ENCODE data around the gene LYPD6.
"Not testable (repeated sequence)": the region's sequence is repeated elsewhere in the genome, so short reads cannot be mapped to it uniquely, and the experiment has no call there.

LYPD6 gene, protein sequence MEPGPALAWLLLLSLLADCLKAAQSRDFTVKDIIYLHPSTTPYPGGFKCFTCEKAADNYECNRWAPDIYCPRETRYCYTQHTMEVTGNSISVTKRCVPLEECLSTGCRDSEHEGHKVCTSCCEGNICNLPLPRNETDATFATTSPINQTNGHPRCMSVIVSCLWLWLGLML

DNA sequence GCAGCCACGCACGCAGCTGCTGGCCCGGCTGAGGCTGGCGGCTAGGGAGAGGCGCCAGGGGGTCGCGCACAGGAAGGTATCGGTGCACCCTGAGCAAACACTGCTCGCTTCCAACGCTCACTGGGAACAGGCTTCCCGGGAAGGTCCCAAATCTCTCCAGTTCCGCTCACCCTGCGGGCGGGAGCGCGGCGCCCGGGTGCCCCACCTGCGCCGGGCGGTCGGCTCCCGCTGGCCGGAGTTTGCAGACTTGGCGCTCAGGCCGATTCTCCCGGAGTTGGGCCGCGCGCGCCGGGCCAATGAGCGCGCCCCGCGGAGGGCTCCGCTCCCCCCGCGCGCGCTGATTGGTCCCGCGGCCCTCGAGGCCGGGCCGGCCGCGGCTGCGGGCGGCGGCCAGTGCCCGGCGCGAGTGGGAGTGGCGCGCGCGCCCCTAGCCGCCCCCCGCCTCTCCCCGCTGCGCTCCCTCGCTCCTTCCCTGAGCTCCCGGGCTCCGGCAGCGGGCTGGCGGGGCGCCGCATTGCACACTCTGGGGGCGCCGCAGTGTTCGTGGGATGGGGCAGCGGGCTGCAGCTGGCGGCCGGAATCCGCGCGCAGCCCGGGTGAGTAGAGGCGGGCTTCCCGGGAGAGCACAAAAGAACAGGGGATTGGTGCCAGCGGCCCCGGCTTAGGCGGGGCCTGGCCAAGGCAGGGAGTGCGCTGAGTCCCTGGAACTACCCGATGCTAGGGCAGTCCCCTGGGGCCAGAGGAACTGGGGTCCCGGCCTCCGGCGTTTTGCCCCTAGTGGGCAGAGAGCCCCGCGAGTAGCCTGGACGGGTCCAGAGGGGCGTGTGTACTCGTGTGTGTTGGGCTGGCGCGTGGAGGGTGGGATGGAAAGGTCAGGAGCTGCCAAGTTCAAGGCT, at the start of gene LYPD6:
Gene LYPD6 (plus strand): TSS at position 461 of the 896 bp plus-strand sequence. CDS start 107,122 bp downstream, outside the sequence.
- DNase-seq = no peak

DNA sequence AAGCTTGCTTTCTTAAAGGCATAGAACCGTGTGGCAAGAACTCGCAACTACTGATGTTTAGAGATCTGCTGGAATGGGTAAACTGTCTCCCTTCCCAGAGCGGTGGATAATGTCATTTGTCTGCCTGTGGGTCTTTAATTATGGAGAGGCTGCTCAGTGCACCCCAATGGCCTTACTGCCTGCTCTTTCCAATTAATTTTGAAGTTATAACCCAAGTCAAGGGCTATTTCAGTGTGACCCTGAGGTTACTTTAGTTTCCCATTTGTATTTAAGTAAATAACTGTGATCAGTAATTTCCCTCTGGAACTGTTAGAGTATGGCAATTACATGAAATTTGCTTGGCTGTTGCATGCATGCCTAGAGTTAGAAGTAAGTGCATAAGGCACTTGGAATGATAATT, 48.9 kb upstream of the LYPD6 start:
- DNase-seq = no peak

- DNase-seq = no peak
Measured at GRCh38 chr2:149290662-149291061, 39.7 kb upstream of the LYPD6 start.

DNA sequence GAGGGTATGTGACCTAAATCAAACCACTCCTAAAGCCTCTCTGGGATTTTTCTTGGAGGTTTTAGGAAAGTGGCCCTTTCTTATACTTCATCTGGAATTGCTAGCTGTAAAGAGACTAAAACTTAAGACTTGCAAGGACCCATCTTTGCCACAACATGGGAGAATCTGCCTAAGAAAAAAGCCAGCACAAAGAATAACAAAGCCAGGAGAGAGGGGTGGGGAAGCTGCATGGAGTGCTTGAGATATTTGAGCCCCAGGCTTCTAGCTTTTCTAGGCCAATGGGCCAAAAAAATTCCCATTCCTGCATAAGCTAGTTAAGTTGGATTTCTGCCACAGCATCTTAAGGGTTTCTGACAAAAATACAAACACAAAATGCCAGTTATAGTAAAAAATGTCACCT, 38.5 kb upstream of the LYPD6 start:
- no peak for DNase-seq

GRCh38 chr2:149296031-149296430, 34.4 kb upstream of the LYPD6 start:
- no peak for DNase-seq

DNA sequence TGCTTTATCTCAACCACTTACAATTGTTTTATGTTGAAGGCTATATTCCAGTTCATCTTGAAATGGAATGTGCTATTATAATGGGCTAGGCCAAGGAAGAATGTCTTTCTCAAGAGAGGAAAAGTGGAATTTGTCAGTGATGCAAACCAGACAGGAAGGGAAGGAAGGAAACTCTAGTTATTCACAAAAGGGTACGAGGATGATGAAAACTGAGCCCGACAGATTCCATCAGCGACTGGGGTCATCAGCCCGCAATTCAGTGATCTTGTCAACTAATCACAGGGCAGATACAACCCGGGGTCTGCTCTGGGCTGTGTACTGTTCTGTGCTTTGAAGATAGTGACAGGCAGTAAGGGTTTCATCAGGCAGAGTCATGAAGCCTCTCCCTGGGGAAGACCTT, 23.4 kb upstream of the LYPD6 start:
- no peak for DNase-seq

- DNase-seq = no peak
Measured at GRCh38 chr2:149310349-149310748, 20.0 kb upstream of the LYPD6 start.

DNA sequence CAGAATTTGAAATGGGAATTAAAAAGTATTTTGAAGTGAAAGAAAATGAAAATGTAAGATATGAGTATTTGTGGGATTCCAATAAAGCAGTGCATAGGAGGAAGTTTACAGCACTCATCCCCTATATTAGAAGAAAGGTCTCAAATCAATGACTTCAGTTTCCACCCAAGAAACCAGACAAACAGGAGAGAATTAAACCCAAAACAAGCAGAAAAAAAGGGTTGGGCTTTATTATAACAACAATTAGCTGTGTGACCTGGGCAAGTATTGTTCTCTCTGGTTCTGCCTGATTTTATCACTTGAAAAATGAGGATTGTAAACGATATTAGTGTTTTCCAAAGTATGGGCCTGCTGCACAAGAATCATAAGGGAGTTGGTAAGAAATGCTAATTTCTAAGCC, 18.3 kb upstream of the LYPD6 start:
- DNase-seq = no peak

DNA sequence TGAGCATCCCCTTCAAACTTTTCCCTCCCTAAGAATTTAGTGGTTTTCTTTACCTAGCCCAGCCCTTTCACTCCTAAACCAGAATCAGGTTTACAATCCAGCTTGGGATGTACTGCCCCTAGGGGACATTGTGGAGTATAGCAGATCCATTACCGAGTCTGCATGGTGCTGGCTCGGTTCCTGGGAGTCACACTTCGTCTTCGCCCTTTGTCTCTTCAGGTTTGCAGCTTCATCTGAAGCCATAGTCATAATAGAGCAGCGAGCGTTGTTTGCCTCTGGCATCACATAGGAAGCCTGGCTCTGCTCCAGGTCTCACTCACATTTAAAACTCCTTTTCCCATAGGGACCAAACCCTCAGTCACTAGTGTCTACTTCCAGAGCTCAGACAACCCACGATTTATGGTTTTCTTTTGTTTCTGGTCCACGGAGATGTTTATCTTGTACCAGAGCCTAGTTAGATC, 16.8 kb upstream of the LYPD6 start:
- peak in 1 of 2 donors; percentile 12 for DNase-seq

DNA sequence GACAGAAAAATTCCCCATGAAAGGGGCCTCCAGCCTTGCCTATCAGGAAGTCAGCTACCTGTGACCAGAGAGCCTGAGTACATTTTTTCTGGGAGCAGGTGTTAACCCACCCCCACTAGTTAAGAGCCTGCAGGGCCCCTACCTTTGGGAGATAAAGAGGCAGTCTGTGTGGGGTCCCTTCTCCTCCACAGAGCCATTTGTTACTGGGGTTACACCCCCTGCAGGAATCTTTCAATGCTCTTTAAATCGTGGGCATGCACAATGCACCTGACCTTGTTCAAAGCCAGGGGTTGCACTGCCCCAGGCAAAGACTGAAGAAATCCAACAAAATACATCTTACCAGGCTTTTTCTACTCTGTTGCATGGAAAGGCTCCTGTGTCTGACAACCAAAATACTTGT, 15.7 kb upstream of the LYPD6 start:
- no peak for DNase-seq

GRCh38 chr2:149315461-149315860, 14.9 kb upstream of the LYPD6 start:
- no peak for DNase-seq

DNA sequence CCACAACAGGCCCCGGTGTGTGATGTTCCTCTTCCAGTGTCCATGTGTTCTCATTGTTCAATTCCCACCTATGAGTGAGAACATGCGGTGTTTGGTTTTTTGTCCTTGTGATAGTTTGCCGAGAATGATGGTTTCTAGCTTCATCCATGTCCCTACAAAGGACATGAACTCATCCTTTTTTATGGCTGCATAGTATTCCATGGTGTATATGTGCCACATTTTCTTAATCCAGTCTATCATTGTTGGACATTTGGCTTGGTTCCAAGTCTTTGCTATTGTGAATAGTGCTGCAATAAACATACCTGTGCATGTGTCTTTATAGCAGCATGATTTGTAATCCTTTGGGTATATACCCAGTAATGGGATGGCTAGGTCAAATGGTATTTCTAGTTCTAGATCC, 11.8 kb upstream of the LYPD6 start:
- DNase-seq = not testable (repeated sequence)

GRCh38 chr2:149320362-149320761, 10.0 kb upstream of the LYPD6 start:
- no peak for DNase-seq

DNA sequence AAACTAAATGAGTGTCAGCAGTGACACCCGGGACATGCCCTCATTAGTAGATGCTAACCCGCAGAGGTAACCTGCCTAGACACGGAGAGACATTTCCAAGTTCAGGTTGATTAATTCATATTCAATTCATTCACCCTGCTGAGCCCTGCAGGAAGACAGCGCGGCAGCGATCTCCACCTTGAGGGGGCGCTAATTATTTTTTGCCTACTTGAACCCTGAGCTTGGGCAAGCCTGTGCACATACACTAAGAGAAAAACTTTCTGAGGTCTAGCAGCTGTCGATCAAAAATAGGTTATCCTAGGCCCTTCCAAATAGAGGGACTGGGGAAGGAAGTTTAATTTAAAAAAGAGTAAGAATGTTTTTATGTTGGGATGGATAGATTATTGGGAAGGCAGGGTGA, 1.3 kb upstream of the LYPD6 start:
- DNase-seq = no peak

GRCh38 chr2:149329489-149330126, 779 bp upstream of the LYPD6 start:
- no peak for DNase-seq

DNA sequence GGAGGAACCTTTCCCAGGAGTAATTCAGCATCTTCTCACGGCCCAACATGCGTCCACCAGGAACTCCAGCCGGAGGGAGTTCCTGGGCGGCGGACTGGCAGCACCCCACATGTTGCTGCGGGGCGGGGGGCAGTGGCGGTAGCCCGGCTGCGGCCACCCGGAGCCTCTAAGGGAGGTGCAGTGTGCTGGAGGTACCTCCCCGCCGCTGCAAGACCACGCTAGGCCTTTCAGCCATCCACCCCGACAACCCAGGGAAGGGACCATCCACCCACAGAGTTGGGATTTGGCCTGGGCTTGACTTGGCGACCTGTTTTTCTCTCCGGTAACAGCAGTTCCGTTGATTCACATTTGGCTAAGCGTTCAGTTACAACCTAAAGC, 625 bp downstream of the LYPD6 start:
- DNase-seq = no peak

DNA sequence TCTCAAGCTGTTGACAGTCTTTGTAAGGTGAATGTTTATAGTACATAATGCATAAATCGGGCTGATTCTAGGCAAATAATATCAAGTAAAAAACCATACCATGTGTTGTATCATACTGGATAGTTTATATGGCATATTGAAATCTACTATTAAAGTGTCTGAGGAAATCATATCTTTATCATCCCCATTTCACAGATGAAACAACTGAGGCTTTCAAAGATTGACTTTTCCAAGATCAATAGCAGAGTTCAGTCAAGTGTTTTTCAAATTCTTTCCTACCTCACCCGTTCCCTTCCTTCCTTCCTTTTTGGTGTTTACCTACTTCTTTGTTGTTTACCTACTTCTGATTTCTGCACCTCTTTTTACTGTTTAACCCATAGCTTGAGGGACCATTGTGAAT, 2.0 kb downstream of the LYPD6 start:
- DNase-seq = no peak

DNA sequence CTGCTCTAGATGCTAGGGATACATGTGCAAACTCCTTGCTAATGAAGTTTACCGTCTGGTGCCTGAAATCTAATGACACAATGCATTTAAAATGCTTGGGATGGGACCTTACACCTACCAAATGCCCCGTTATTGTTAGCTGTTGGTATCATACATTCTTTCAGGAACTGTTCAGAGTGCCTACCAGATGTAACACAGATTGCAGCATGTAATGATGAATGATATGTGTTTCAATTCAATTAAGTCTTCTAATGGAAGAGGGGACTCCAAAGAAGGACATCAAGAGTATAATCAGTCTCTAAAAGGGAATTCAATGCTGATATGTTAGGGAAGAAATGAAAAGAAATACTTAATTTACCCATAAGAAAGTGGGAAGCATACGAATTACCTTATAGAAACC, 3.2 kb downstream of the LYPD6 start:
- DNase-seq = no peak

DNA sequence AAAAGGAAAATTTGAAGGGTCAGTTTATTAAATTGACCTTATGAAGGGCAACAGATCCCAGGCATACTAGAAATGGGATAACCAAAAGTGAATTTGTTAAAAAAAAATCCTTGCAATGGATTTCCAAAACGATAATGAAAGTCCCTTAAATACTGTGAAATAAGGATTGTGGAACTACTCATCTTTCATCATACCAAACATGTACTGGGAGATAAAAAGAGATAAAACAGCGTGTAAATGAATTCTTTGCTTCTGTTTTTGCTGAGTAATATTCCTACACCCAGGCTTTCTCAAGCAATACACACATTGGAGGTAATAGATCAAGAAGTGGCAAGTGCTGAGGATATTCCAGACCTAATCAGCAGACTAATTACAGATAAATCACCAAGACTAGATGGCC, 3.8 kb downstream of the LYPD6 start:
- DNase-seq = no peak

GRCh38 chr2:149339324-149339723, 8.9 kb downstream of the LYPD6 start:
- DNase-seq = no peak

DNA sequence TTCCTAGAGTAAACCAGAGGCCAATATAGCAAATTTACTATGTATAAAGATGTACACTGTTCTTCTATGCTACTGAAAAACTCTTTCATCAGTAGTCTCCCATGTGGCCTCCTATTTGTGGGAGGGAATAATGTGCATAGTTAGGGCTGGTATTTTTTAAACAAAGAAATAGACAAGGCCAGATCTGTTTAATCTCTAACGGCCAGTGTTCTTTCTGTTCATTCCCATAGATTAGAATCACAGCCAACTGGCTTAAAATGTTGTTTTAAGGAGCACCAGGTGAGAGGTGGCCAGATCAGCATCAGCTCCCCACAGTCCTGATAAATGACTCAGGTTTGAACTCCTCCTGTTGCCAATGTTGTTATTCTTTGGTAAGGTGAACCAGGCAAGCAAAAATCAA, 12.1 kb downstream of the LYPD6 start:
- no peak for DNase-seq

GRCh38 chr2:149344105-149344504, 13.7 kb downstream of the LYPD6 start:
- DNase-seq = no peak

DNA sequence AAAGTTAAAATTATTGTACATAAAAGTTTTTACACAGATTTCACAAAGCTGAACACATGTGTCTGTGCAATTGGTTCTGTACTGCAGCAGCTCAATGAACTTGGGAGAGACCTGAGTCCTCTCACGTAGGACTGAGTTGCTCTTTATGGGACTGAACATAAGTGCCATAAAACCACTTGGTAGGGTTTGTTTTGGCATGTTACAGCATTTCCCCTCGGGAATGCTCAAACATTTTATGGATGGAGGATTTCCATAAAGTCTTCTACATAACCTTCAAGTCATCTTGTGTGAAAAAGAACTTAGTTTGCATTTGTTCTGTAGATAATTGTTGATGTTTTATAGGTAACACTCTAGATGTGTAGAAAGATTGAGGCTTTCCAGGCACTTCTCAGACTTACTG, 15.9 kb downstream of the LYPD6 start:
- DNase-seq = no peak

GRCh38 chr2:149348291-149348690, 17.9 kb downstream of the LYPD6 start:
- no peak for DNase-seq

Data from CD4-positive, alpha-beta T cell treated with Interleukin-1 beta for 1 hour (primary cell).